Measurements from ENCODE around the gene GGT1.
"Not testable (repeated sequence)": the region's sequence is repeated elsewhere in the genome, so short reads cannot be mapped to it uniquely, and the experiment has no call there.

Gene GGT1

GRCh38 chr22:24599958-24600715, 2.9 kb upstream of the GGT1 start:
- not testable (repeated sequence) for DNase-seq

GRCh38 chr22:24601217-24602104, 1.5 kb upstream of the GGT1 start:
- DNase-seq = no peak

GRCh38 chr22:24602105-24602749, 766 bp upstream of the GGT1 start:
- DNase-seq = not testable (repeated sequence)

- DNase-seq = not testable (repeated sequence)
Measured at GRCh38 chr22:24603770-24604629, 1.0 kb downstream of the GGT1 start.

GRCh38 chr22:24606340-24606739, 3.3 kb downstream of the GGT1 start:
- not testable (repeated sequence) for DNase-seq

- DNase-seq = not testable (repeated sequence)
Measured at GRCh38 chr22:24607429-24607983, 4.5 kb downstream of the GGT1 start.

- DNase-seq = not testable (repeated sequence)
Measured at GRCh38 chr22:24608327-24608726, 5.3 kb downstream of the GGT1 start.

- not testable (repeated sequence) for DNase-seq
Measured at GRCh38 chr22:24609888-24610287, 6.9 kb downstream of the GGT1 start.

GRCh38 chr22:24614794-24615193, 11.8 kb downstream of the GGT1 start:
- not testable (repeated sequence) for DNase-seq

GRCh38 chr22:24621244-24621643, 18.3 kb downstream of the GGT1 start:
- not testable (repeated sequence) for DNase-seq

GRCh38 chr22:24622596-24622995, 19.6 kb downstream of the GGT1 start:
- not testable (repeated sequence) for DNase-seq

GRCh38 chr22:24627911-24628310, 24.9 kb downstream of the GGT1 start:
- not testable (repeated sequence) for DNase-seq

GRCh38 chr22:24629069-24629468, 26.1 kb downstream of the GGT1 start:
- DNase-seq = not testable (repeated sequence)

GRCh38 chr22:24630812-24631427, 27.9 kb downstream of the GGT1 start:
- not testable (repeated sequence) for DNase-seq

GRCh38 chr22:24631430-24632122, 28.6 kb downstream of the GGT1 start:
- DNase-seq = not testable (repeated sequence)

GRCh38 chr22:24632642-24633041, 29.6 kb downstream of the GGT1 start:
- DNase-seq = not testable (repeated sequence)

- not testable (repeated sequence) for DNase-seq
Measured at GRCh38 chr22:24633231-24634023, 30.4 kb downstream of the GGT1 start.

- not testable (repeated sequence) for DNase-seq
Measured at GRCh38 chr22:24634776-24635389, 31.9 kb downstream of the GGT1 start.

GRCh38 chr22:24636513-24636912, 33.5 kb downstream of the GGT1 start:
- DNase-seq = not testable (repeated sequence)

Data from NCI-H748 treated with DMSO at 0.1 percent for 48 hours (cell line).